HG02973 (cell line): ENCODE data around the gene GRIK4.

ENCODE experiments used
- ATAC-seq: cut with Tn5 transposase; IDR thresholded peaks from one replicate; pipeline ENCODE4 v1.9.1; 2021; ENCODE audit warnings: moderate library complexity; ENCODE audit not compliant: unreplicated experiment

The GRIK4 gene

DNA sequence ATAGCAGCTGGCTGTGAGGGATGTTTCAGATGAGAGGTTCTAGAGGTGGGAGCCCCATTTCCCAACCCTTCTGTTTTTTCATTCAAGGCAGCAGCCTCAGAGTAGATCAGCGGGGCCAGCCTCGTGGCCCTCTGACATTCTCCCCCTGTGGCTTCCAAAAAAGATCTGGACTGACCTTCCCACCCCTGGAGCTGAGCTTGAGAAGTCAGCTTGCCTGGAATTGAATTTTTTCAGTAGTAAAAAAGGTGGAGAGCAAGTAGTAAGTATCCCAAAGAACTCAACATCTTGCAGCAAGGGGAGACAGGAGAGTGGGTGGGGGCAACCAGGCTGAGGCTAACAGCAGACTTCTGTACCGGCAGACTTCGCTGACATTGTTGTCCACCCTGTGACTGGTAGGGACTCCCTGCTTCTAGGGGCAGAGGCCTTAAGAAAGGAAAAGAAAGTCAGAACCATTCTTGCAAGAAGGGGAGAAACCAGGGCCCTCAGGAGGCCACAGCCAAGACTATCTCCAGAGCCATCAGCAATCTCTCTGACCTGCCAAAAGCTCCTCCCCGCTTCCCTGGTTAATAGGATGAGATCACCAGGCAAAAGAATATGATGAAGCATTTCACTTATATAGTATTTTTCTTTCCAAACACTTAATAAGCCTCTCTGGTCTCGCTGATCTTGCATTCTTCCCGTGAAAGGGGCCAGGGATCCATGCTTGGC is 2.0 kb upstream of the GRIK4 start:
- no peak for ATAC-seq

- no peak for ATAC-seq
Measured at GRCh38 chr11:120510406-120511115, 987 bp upstream of the GRIK4 start.

GRCh38 chr11:120511820-120512738 is 531 bp downstream of the GRIK4 start:
- ATAC-seq, result no peak

DNA sequence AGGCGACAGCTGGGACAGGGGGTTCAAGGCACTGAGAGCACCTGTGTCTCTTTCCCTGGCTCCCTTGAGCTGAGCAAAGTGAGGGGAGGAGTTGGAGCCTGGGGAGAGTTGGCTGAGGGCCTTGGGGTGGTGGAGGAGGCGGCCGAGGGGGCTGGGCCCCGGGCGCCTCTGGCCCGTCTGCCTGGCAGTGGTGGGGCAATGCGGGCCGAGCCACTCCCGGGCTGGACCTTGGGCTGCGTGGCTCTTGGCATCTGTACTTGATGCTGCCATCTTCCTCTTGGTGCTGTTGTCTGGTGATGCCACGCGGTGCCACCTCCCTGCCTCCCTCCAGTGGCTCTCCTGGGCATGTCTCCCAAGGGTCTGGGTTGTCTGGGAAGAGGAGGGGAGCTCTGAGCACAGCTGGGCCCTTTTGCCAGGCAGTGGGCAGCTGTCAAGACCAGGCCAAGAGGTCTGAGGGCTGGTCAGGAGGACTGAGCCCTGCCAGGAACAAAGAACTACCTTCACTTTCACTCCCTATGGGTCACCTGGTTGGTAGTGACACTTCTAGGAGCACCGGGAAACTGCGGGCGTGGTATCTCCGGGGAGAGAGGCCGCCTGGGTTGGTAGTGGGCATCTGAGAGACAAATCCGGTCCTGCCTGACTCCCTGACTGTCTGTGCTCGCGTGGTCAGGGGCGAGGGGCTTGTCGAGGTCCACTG is 1.3 kb downstream of the GRIK4 start:
- no peak for ATAC-seq

DNA sequence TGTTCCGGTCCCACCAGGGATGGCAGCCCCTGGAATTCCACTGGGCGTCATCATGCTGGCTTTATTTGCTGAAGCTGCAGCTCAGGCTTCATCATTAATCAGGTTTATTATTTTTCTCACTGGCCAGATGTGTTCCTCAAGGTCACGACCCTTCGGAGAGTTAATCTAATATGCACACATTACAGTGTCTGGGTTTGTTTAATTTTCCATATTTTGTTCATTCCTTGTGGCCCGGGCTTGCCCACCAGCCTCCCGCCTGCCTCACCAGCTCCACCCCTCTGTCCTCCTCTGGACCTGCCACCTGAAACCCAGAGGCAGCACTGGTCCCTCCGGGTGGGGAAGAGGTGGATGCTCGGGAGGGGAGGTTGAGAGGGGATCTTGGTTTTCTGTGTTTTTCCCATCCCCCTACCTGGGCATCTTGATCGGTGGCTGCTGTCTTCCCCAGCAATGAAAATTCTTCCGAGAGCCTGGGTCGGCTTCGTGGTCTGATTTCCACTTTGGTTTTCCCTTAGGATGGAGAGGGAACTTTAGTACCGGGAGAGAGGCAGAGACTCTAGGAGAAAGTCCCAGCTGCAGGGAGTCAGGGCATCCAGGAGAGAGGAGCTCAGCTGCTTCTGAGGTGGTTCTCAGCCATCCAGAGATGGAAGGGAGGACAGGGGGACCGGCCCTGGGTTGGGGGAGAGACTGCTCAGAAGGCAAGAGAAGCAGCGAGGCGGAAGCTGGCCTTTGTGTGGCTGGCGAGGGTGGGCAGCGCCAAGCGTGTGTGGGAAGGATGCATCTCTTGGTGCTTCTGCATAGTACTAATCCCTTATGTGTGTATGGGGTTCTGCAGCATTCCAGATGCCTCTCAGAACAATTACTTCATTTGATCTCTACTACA is 2.1 kb downstream of the GRIK4 start:
- ATAC-seq, result no peak

- ATAC-seq, result no peak
Measured at GRCh38 chr11:120514541-120515121, 3.1 kb downstream of the GRIK4 start.

GRCh38 chr11:120515186-120515723 is 3.7 kb downstream of the GRIK4 start:
- no peak for ATAC-seq

- no peak for ATAC-seq
Measured at GRCh38 chr11:120516461-120517389, 5.2 kb downstream of the GRIK4 start.

GRCh38 chr11:120517390-120517761 is 5.8 kb downstream of the GRIK4 start:
- ATAC-seq, result no peak

DNA sequence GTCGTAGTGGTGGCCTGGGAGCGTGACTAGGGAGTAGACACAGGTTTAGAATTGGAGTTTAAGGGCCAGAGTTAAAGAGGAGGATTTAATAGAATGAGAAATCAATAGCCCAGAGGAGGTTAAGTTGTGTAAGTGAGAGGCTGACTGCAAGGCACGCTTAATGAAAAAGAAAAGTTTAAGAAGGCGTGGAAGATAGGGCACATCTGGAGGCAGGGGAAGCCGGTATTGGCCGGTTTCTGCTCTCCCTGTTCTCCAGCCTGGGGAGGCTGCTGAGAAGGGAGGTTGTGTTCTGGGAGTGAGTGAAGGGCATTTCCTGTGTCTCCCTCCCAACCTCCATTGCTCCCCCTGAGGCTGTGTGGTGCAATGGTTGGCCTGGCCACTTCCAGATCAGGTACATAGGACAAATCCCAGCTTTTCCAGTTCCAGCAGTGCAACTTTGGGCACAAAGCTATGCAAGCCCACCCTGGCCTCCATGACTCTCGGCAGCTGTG is 6.3 kb downstream of the GRIK4 start:
- no peak for ATAC-seq

GRCh38 chr11:120518356-120518755 is 6.8 kb downstream of the GRIK4 start:
- ATAC-seq, result no peak

GRCh38 chr11:120519474-120519873 is 7.9 kb downstream of the GRIK4 start:
- no peak for ATAC-seq

GRCh38 chr11:120520091-120520822 is 8.7 kb downstream of the GRIK4 start:
- no peak for ATAC-seq

- no peak for ATAC-seq
Measured at GRCh38 chr11:120521176-120521575, 9.6 kb downstream of the GRIK4 start.

DNA sequence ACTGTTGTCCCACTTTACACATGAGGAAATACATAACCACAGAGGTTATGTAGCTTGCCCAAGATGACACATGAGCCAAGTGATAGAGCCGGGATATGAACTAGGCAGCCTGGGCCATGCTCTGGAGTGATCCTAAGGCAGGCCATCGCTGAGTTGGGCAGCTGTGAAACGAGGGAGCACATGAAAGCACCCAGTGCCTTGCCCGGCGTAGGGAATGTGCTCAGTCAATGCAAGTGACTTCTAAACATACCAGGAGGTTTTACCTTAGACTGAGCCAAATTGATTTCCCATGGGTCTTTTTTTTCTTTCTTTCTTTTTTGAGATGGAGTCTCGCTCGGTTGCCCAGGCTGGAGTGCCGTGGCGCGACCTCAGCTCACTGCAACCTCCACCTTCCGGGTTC is 10.5 kb downstream of the GRIK4 start:
- ATAC-seq, result no peak

- ATAC-seq, result no peak
Measured at GRCh38 chr11:120522736-120523135, 11.2 kb downstream of the GRIK4 start.

DNA sequence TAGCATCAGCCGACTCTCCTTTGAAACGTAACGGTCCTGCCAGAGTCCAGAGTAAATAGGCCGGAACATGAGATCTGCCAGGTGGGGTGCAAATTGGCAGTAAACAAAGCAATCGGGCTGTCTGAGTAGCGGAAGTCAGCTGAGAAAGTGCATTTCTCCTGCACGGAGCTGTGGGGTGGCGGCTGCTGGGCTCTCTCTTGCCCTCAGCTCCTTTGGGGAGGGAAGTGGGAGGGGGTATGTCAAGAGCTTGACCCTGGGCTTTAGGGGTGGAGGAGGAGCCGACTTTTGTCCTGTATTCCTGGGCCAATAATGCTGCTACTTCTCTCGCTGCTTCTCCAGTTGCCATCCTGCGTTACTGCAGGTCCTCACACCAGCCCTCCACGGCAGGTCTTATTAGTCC is 11.6 kb downstream of the GRIK4 start:
- no peak for ATAC-seq
